Activated CD4-positive, alpha-beta T cell treated with anti-CD3 and anti-CD28 coated beads, Interleukin-2, Interleukin-4, amounts not matched to agents 100 ng/mL and 50 ng/mL, durations not matched to agents 16 hours and 8 hours (primary cell): ENCODE data around the gene SERPINB13.
A peak's percentile ranks its signal among the peaks of the same experiment; 100 is the strongest.

Experiments
- DNase-seq: peaks from one replicate; pipeline ENCODE4 v3.0.0-alpha.2; 2020; ENCODE audit warnings: low spot score

The SERPINB13 gene, protein sequence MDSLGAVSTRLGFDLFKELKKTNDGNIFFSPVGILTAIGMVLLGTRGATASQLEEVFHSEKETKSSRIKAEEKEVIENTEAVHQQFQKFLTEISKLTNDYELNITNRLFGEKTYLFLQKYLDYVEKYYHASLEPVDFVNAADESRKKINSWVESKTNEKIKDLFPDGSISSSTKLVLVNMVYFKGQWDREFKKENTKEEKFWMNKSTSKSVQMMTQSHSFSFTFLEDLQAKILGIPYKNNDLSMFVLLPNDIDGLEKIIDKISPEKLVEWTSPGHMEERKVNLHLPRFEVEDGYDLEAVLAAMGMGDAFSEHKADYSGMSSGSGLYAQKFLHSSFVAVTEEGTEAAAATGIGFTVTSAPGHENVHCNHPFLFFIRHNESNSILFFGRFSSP

DNA sequence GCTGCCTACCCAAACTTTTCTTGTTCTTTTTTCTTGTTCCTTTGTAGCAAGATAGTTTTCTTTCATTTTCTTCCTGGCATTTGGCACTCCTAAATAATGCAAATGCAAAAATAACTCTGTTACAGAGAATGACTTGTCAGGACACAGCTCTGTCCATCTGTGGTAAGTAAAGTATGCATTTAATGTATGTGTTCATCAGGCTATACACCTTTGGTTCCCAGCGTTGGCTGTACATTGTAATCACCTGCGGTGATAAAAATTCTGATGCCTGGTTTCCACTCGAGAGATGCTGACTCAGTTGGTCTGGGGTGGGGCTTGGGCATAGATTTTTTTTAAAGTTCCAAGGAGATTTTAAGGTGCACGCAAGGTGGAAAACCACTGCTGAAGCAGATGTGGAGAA lies at the start of gene SERPINB13:
Gene SERPINB13, plus strand, starts transcription at position 378 of the 400 bp plus-strand sequence. CDS start 1,325 bp downstream, outside the sequence.
- no peak for DNase-seq

GRCh38 chr18:63539904-63540510 lies 47.1 kb upstream of the SERPINB13 start:
- no peak for DNase-seq

- DNase-seq = no peak
Observed at GRCh38 chr18:63542069-63542468, 45.1 kb upstream of the SERPINB13 start, which contains the start of gene SERPINB12. SERPINB12 (plus strand) TSS chr18:63542369; CDS start chr18:63556160, 13,791 bp downstream.

DNA sequence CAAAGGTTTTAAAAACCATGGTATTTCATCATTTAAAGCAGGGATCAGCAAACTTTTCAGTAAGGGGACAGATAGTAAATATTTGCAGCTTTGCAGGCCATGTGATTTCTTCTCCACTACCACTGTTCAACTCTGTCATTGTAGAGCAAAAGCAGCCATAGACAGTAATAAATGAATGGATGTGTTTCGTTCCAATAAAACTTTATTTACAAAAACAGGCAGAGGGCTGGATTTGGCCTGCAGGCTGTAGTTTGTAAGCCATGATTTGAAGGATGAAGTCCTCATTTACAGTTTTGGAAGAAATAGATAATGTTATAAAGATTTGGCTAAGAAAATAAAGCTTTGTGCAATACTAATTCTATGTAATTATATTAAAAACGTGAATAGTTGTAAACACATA lies 43.1 kb upstream of the SERPINB13 start:
- no peak for DNase-seq

DNA sequence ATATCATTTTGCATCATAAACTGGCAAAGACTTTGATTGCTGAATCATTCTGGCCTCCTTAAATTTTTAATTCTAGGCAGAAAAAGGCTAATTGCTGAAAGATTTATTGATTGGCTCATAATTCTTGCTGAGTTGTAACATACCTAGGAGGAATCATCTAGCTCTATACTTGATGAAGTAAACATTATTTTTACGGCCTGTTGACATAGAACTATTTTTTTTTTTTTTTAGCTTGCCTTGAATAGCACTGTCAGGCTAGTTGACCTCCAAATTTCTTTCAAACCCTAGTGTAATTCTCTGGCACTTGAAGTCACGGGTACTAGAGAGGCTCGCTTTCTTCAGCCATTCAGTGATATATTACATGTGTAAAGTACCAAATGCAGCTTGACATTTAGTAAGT lies 42.1 kb upstream of the SERPINB13 start:
- DNase-seq = no peak

- DNase-seq = no peak
Observed at GRCh38 chr18:63550068-63550467, 37.1 kb upstream of the SERPINB13 start.

- no peak for DNase-seq
Observed at GRCh38 chr18:63551769-63552168, 35.4 kb upstream of the SERPINB13 start.

GRCh38 chr18:63552581-63552980 lies 34.6 kb upstream of the SERPINB13 start:
- DNase-seq = no peak

- no peak for DNase-seq
Observed at GRCh38 chr18:63553081-63553480, 34.1 kb upstream of the SERPINB13 start.

GRCh38 chr18:63559567-63560491 lies 27.3 kb upstream of the SERPINB13 start:
- no peak for DNase-seq

DNA sequence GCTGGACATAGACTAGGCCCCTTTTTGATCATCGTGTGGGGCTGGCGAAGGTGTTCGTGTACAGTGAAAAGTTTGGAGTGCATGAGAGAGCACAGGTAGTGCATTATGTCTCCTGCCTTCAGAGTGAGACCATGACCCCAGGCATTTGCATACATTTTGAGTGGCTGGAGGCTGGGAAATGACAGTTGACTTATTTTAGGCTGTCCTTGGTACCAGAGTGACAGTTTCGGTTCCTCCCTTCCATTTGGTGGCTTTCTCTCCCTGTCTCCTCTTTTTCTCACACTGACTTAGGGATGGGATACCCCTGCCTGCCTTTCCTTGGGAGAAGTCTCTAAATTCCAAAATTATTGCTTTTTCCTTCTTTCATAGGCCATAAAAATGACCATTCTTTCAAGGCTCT lies 24.9 kb upstream of the SERPINB13 start:
- no peak for DNase-seq

DNA sequence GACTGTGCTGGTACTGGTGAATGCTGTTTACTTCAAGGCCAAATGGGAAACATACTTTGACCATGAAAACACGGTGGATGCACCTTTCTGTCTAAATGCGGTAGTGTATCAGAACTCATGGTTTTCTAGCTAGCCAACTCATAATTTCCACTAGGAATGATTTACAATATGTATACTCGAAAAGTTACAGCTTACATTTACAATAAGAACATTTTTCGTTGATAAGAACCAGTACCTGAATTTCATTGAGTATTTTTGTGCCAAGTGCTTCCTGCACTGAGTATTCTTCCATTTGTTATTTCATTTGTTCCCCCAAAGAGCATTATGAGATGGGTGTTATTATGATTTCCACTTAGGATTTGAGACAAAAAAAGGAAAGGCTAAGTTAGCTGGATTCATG lies 23.1 kb upstream of the SERPINB13 start:
- DNase-seq = no peak

- no peak for DNase-seq
Observed at GRCh38 chr18:63564561-63564960, 22.6 kb upstream of the SERPINB13 start.

DNA sequence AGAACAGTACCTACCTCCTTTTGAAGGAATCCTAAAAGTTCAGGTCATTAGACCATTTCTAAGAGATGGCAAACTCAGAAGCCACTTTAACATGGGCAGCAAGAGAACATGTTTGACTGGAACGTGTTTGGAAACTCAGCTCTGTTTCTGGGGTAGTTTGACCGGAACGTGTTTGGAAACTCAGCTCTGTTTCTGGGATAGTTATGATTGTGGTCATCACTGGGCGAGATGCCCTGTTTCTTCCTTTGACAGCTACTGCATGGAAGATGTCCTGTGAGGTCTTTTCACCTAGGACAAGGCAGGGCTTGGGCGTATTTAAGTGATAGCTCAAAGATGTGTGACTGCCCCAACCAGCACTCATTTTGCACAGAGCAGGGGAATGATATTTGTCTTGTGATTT lies 19.9 kb upstream of the SERPINB13 start:
- no peak for DNase-seq

GRCh38 chr18:63567825-63568224 lies 19.3 kb upstream of the SERPINB13 start:
- no peak for DNase-seq

DNA sequence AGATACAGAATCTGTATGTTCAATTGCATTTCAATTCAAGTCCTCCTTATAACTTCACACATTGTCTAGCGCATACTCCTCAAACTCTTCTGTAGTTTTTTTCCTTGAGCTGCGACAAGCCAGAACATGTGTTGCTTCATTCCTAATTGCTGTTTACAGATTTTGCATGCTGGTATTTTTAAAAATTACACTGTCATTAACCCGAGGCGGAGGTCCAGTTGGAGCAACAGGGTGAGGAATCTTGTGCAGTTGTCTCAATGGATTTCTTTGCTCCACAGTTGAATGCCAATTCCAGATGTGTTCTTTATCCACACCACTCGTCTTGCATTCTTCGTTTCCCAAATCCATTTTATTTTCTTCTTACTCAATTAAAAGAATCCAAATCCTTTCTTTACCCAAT lies 16.4 kb upstream of the SERPINB13 start:
- DNase-seq = no peak

- no peak for DNase-seq
Observed at GRCh38 chr18:63575681-63576080, 11.5 kb upstream of the SERPINB13 start.

DNA sequence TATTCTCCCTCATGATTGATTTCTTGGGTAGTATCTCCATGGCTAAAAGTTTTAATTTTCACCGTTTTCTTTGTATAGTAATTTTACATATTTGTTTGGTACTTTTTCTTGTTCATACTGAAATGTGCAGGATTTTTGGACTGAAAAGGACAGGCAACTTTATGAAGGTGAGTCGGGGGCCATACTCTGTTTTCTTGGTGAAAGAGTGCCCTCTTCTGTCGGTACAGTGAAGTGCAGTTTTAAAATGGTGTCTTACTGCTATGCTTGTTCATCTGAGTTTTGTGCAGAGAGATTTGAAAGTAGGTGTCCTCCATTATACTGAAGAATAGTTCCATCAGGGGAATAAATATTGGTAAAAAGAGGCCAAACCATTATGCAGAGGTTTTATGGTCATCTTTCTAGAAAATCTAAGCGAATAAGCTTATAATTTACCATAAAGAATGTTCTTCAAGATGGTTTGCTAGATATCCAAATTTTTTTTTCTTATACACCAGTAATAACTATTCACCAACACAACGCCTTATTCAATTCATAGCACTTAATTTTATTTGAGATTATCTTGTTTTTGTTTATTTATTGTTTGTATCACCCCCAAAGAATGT lies 8.7 kb upstream of the SERPINB13 start:
- DNase-seq = peak; percentile 50

DNA sequence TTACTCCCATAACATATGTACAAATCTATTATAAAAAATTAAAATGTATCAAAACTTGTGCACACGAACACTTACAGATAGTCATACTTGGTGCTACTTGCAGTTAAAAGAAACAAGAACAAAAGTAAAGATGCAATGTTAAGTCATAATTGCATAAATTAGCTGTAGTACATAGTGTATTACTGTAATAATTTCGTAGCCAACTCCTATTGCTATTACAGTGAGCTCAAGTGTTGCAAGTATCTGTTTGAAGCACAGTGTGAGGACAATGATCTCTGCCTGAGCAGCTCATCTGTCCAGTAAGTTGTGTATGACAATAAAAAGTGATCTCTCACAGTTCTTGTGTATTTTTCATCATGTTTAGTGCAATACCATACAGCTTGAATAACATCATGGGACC lies 7.5 kb upstream of the SERPINB13 start:
- DNase-seq = no peak

- DNase-seq = no peak
Observed at GRCh38 chr18:63585988-63586387, 1.2 kb upstream of the SERPINB13 start.

- no peak for DNase-seq
Observed at GRCh38 chr18:63586431-63586830, 712 bp upstream of the SERPINB13 start.

DNA sequence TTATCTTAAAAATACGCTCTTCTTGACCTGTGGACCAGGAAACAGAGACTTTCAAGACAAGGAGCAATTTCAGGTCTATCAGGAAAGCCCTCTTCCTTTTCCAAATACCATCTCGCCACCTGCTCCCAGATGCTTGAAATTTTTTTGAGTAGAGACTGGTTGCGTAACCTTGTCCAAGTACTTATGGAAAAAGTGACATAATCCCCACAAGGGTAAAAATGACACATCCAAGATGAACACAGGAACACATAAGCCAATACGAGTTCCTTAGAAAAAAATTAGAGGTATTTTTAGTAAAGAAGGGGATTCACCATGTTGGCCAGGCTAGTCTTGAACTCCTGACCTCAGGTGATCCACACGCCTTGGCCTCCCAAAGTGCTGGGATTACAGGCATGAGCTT lies 1.8 kb downstream of the SERPINB13 start:
- no peak for DNase-seq
